Liver (tissue), 3 donors: Measurements from ENCODE around the gene HSD17B1.

Experiments used
- EGR1 ChIP-seq, 2 donors: IDR thresholded peaks; 2 replicates each; pipeline ENCODE4 v1.6.1; 2016 to 2018; ENCODE audit warnings: antibody characterized with exemption in 2 of 2, low read depth in 2 of 2
- JUND ChIP-seq, 2 donors: IDR thresholded peaks; 2 replicates each; pipeline ENCODE4 v1.6.1; 2016; ENCODE audit warnings: antibody characterized with exemption in 2 of 2
- RAD21 ChIP-seq, 2 donors: IDR thresholded peaks; 2 replicates each; pipeline ENCODE4 v1.6.1; 2016; ENCODE audit warnings: antibody characterized with exemption in 2 of 2, mild to moderate bottlenecking in 2 of 2
- SP1 ChIP-seq: IDR thresholded peaks from 2 replicates; pipeline ENCODE4 v1.6.1; 2018; ENCODE audit warnings: antibody characterized with exemption, mild to moderate bottlenecking
- TAF1 ChIP-seq: conservative IDR thresholded peaks from 2 replicates; pipeline ENCODE4 v1.6.1; 2016; ENCODE audit warnings: antibody characterized with exemption, mild to moderate bottlenecking
- TF ChIP-seq, protein P1 (sequence below): fragments of 150-350 bp; IDR thresholded peaks from 2 replicates; pipeline ENCODE4 v1.5.1; 2017; ENCODE audit warnings: improper control_type of control experiment, low read depth, low read length; ENCODE audit not compliant: missing input control
- TF ChIP-seq, protein P2 (sequence below): IDR thresholded peaks from 2 replicates; pipeline ENCODE4 v1.6.1; 2016; ENCODE audit warnings: antibody characterized with exemption
- TF ChIP-seq, protein P3 (sequence below): IDR thresholded peaks from 2 replicates; pipeline ENCODE4 v1.6.1; 2016; ENCODE audit warnings: antibody characterized with exemption
- TF ChIP-seq, protein P4 (sequence below): IDR thresholded peaks from 2 replicates; pipeline ENCODE4 v1.6.1; 2016; ENCODE audit warnings: antibody characterized with exemption, mild to moderate bottlenecking
- donor health status: healthy.
- donor health status: healthy.

DNA sequence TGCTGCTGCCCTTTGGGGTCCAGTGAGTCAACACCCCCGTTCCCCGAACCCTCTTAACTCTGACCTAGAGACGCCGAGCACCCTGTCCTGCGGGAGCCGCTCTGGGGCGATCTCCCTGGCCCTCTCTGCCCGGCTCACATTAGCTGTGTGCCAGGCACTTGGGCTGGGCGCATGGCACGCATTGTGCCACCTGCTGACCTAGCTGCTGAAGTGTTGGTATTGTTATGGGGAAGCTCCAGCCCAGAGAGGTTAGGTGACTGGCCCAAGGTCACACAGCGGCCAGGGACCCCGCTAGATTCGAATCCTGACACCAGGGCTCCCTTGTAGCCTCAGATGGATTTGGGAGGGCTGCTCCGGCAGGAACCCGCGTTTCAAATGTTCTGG lies 1.1 kb downstream of the HSD17B1 start:
- TF ChIP-seq, protein P1, sequence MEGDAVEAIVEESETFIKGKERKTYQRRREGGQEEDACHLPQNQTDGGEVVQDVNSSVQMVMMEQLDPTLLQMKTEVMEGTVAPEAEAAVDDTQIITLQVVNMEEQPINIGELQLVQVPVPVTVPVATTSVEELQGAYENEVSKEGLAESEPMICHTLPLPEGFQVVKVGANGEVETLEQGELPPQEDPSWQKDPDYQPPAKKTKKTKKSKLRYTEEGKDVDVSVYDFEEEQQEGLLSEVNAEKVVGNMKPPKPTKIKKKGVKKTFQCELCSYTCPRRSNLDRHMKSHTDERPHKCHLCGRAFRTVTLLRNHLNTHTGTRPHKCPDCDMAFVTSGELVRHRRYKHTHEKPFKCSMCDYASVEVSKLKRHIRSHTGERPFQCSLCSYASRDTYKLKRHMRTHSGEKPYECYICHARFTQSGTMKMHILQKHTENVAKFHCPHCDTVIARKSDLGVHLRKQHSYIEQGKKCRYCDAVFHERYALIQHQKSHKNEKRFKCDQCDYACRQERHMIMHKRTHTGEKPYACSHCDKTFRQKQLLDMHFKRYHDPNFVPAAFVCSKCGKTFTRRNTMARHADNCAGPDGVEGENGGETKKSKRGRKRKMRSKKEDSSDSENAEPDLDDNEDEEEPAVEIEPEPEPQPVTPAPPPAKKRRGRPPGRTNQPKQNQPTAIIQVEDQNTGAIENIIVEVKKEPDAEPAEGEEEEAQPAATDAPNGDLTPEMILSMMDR, result no peak
- TF ChIP-seq, protein P2, sequence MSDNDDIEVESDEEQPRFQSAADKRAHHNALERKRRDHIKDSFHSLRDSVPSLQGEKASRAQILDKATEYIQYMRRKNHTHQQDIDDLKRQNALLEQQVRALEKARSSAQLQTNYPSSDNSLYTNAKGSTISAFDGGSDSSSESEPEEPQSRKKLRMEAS, result no peak
- TF ChIP-seq, protein P3, sequence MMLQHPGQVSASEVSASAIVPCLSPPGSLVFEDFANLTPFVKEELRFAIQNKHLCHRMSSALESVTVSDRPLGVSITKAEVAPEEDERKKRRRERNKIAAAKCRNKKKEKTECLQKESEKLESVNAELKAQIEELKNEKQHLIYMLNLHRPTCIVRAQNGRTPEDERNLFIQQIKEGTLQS, result no peak
- no peak for TF ChIP-seq JUND (IDR thresholded peaks at IDR 0.05)
- TF ChIP-seq TAF1, result no peak
- no peak for TF ChIP-seq SP1
- no peak for TF ChIP-seq EGR1 (IDR thresholded peaks at IDR 0.05; ENCODE audit: low read depth in 2 of 2)
- peak; percentile 7 to 24 for TF ChIP-seq RAD21 (IDR thresholded peaks at IDR 0.05)
- TF ChIP-seq, protein P4, sequence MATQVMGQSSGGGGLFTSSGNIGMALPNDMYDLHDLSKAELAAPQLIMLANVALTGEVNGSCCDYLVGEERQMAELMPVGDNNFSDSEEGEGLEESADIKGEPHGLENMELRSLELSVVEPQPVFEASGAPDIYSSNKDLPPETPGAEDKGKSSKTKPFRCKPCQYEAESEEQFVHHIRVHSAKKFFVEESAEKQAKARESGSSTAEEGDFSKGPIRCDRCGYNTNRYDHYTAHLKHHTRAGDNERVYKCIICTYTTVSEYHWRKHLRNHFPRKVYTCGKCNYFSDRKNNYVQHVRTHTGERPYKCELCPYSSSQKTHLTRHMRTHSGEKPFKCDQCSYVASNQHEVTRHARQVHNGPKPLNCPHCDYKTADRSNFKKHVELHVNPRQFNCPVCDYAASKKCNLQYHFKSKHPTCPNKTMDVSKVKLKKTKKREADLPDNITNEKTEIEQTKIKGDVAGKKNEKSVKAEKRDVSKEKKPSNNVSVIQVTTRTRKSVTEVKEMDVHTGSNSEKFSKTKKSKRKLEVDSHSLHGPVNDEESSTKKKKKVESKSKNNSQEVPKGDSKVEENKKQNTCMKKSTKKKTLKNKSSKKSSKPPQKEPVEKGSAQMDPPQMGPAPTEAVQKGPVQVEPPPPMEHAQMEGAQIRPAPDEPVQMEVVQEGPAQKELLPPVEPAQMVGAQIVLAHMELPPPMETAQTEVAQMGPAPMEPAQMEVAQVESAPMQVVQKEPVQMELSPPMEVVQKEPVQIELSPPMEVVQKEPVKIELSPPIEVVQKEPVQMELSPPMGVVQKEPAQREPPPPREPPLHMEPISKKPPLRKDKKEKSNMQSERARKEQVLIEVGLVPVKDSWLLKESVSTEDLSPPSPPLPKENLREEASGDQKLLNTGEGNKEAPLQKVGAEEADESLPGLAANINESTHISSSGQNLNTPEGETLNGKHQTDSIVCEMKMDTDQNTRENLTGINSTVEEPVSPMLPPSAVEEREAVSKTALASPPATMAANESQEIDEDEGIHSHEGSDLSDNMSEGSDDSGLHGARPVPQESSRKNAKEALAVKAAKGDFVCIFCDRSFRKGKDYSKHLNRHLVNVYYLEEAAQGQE, result no peak
